ENCODE data around the gene MRTFA. TPM values are rescaled to one million over a fixed set of nuclear protein-coding genes. Genes with fewer than 3 reads are reported as not detected.

MRTFA gene
- total and polyA plus RNA-seq, 2 of the 13 experiments (the other 11 are each of a cell fraction or from before 2014, with no cell fraction given): 2.4 to 8.2 TPM

DNA sequence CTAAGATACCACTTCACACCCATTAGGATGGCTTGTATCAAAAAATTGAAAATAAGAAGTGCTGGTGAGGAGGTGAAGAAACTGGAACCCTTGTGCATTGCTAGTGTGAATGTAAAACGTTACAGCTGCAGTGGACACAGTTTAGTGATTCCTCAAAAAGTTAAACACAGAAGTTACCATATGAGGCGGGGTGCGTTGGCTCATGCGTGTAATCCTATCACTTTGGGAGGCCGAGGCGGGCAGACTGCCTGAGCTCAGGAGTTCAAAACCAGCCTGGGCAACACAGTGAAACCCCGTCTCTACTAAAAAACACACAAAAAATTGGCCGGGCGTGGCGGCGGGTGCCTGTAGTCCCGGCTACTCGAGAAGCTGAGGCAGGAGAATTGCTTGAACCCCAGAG is 222.6 kb downstream of the MRTFA start:
- no peak overlapping the region for H3K4me2 ChIP-seq (ENCODE audit: low read depth, low read length)
- in situ Hi-C loops (cut with HindIII; ENCODE audit: extremely low pct_ligation_motif_present, low pct_unique_long_range_greater_than_20kb) (no loop called here), intact Hi-C loops (cut with micrococcal nuclease; ENCODE audit: unreplicated experiment) (no loop called here)
- DNase-seq (ENCODE audit: low spot score) (no peak), FAIRE-seq (no peak), ATAC-seq (no peak)
- CTCF ChIA-PET (ENCODE audit: low intra/inter-chr PET ratio, low total read pairs): no interaction called here
- no peak overlapping the region for H3K4me3 ChIP-seq (replicated peaks in 1 of 3; ENCODE audit: insufficient read depth in 1 of 3, low read depth in 2 of 3, low read length in 3 of 3)
- no peaks in the 10 kb centered on the region for H3K9me3 ChIP-seq (ENCODE audit: low read length)
- H3K79me2 ChIP-seq (ENCODE audit: insufficient read depth, low read length): no peaks in the 10 kb centered on the region
- POLR2A ChIA-PET: no interaction called here
- no peak overlapping the region for H3K27ac ChIP-seq (ENCODE audit: extremely low read length, insufficient read depth, low read length)
- H3K4me1 ChIP-seq (ENCODE audit: insufficient read depth, low read length): no peaks in the 10 kb centered on the region
- H4K20me1 ChIP-seq (ENCODE audit: insufficient read depth, low read length): no peaks in the 10 kb centered on the region
- H3K36me3 ChIP-seq (replicated peaks in 1 of 2; ENCODE audit: control insufficient read depth in 1 of 2, insufficient read depth in 2 of 2, low read length in 2 of 2): peaks cover 10 to 37% of the 10 kb centered on the region in 2 experiments; a peak in 4 of 5 replicates
- H3K27me3 ChIP-seq (ENCODE audit: control insufficient read depth in 1 of 2, insufficient read depth in 2 of 2, low read length in 2 of 2): no peaks in the 10 kb centered on the region
- no peak overlapping the region for H3K9ac ChIP-seq (ENCODE audit: insufficient read depth, low read depth, low read length)
- WGBS (ENCODE audit: low lambda C conversion rate): 98% methylated on average over 13 of the region's 13 CpGs
- TF ChIP-seq, protein P1, sequence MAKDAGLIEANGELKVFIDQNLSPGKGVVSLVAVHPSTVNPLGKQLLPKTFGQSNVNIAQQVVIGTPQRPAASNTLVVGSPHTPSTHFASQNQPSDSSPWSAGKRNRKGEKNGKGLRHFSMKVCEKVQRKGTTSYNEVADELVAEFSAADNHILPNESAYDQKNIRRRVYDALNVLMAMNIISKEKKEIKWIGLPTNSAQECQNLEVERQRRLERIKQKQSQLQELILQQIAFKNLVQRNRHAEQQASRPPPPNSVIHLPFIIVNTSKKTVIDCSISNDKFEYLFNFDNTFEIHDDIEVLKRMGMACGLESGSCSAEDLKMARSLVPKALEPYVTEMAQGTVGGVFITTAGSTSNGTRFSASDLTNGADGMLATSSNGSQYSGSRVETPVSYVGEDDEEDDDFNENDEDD (CRISPR knock-in tag; IDR thresholded peaks at IDR 0.05; ENCODE audit: borderline replicate concordance): no peak
- no TSS peak for BruUV-seq (replicated peaks)
- H2AFZ ChIP-seq (ENCODE audit: low read length): no peak overlapping the region

DNA sequence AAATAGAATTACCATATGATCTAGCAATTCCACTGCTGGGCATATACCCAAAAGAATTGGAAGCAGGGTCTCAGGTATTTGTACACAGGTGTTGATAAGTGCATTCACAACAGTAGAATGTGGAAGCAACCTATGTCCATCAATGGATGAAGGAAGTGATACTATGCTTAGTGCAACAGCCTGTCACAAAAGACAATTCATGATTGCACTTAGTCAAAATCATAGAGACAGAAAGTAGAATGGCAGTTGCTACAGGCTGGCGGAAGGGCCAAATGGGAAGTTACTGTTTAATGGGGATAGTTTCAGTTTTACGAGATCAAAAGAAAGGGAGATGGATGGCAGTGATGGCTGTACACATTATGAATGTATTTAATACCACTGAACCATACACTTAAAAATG is 224.1 kb downstream of the MRTFA start:
- no TSS peak for BruUV-seq (replicated peaks)
- Histone ChIP-seq H3K27me3 (ENCODE audit: control insufficient read depth in 1 of 2, insufficient read depth in 2 of 2, low read length in 2 of 2) (no peaks in the 10 kb centered on the region), H3K4me1 (ENCODE audit: insufficient read depth, low read length) (no peaks in the 10 kb centered on the region), H3K4me2 (ENCODE audit: low read depth, low read length) (no peak overlapping the region), H4K20me1 (ENCODE audit: insufficient read depth, low read length) (no peaks in the 10 kb centered on the region), H3K27ac (ENCODE audit: extremely low read length, insufficient read depth, low read length) (no peak overlapping the region), H3K36me3 (replicated peaks in 1 of 2; ENCODE audit: control insufficient read depth in 1 of 2, insufficient read depth in 2 of 2, low read length in 2 of 2) (peaks cover 13 to 29% of the 10 kb centered on the region in 2 experiments), H3K9ac (ENCODE audit: insufficient read depth, low read depth, low read length) (no peak overlapping the region), H2AFZ (ENCODE audit: low read length) (no peak overlapping the region), H3K4me3 (replicated peaks in 1 of 3; ENCODE audit: insufficient read depth in 1 of 3, low read depth in 2 of 3, low read length in 3 of 3) (no peak overlapping the region), H3K79me2 (ENCODE audit: insufficient read depth, low read length) (no peaks in the 10 kb centered on the region), H3K9me3 (ENCODE audit: low read length) (no peaks in the 10 kb centered on the region)
- WGBS (ENCODE audit: low lambda C conversion rate): 100% methylated on average over 2 of the region's 2 CpGs
- in situ Hi-C loops (cut with HindIII; ENCODE audit: extremely low pct_ligation_motif_present, low pct_unique_long_range_greater_than_20kb): no loop called here
- ATAC-seq: no peak
- no peak for FAIRE-seq
- DNase-seq (ENCODE audit: low spot score): no peak
- intact Hi-C loops (cut with micrococcal nuclease; ENCODE audit: unreplicated experiment): no loop called here
- CTCF ChIA-PET (ENCODE audit: low intra/inter-chr PET ratio, low total read pairs): no interaction called here
- POLR2A ChIA-PET: no interaction called here
- TF ChIP-seq ZMAT3 (CRISPR knock-in tag; conservative IDR thresholded peaks at IDR 0.05) (no peak), PAX8 (CRISPR knock-in tag; IDR thresholded peaks at IDR 0.05; ENCODE audit: borderline replicate concordance) (no peak), ZNF616 (CRISPR knock-in tag; IDR thresholded peaks at IDR 0.05; ENCODE audit: low read depth) (no peak), ZNF746 (CRISPR knock-in tag; IDR thresholded peaks at IDR 0.05) (no peak), KDM2A (CRISPR knock-in tag; IDR thresholded peaks at IDR 0.05; ENCODE audit: borderline replicate concordance, low read depth) (no peak), ZBTB8A (CRISPR knock-in tag; IDR thresholded peaks at IDR 0.05; ENCODE audit: borderline replicate concordance, low read depth) (no peak), CEBPB (IDR thresholded peaks at IDR 0.05; ENCODE audit: borderline replicate concordance, low read depth, low read length) (no peak), ZNF761 (CRISPR knock-in tag; conservative IDR thresholded peaks at IDR 0.05) (no peak), GZF1 (CRISPR knock-in tag; IDR thresholded peaks at IDR 0.05) (no peak)
- TF ChIP-seq, protein P2, sequence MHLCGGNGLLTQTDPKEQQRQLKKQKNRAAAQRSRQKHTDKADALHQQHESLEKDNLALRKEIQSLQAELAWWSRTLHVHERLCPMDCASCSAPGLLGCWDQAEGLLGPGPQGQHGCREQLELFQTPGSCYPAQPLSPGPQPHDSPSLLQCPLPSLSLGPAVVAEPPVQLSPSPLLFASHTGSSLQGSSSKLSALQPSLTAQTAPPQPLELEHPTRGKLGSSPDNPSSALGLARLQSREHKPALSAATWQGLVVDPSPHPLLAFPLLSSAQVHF (CRISPR knock-in tag; IDR thresholded peaks at IDR 0.05): no peak
- TF ChIP-seq, protein P3, sequence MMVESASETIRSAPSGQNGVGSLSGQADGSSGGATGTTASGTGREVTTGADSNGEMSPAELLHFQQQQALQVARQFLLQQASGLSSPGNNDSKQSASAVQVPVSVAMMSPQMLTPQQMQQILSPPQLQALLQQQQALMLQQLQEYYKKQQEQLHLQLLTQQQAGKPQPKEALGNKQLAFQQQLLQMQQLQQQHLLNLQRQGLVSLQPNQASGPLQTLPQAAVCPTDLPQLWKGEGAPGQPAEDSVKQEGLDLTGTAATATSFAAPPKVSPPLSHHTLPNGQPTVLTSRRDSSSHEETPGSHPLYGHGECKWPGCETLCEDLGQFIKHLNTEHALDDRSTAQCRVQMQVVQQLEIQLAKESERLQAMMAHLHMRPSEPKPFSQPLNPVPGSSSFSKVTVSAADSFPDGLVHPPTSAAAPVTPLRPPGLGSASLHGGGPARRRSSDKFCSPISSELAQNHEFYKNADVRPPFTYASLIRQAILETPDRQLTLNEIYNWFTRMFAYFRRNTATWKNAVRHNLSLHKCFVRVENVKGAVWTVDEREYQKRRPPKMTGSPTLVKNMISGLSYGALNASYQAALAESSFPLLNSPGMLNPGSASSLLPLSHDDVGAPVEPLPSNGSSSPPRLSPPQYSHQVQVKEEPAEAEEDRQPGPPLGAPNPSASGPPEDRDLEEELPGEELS (CRISPR knock-in tag; IDR thresholded peaks at IDR 0.05): no peak

Measured in HepG2 (cell line).